Mesodermal cell (in vitro differentiated cells): ENCODE measurements around the gene SPG7.

ENCODE experiments used
- H3K27ac ChIP-seq: 2 replicates; pipeline ENCODE4 v1.7.0; 2013; ENCODE audit warnings: mild to moderate bottlenecking, low read depth, low read length, moderate library complexity; ENCODE audit not compliant: severe bottlenecking
- H3K36me3 ChIP-seq: 2 replicates; pipeline ENCODE4 v1.7.1; 2013; ENCODE audit warnings: mild to moderate bottlenecking, low read length, moderate library complexity; ENCODE audit not compliant: control insufficient read depth, insufficient read depth
- H3K4me1 ChIP-seq: one replicate; pipeline ENCODE4 v1.7.1; 2013; ENCODE audit warnings: mild to moderate bottlenecking, low read length; ENCODE audit not compliant: insufficient read depth, control insufficient read depth, poor library complexity, severe bottlenecking
- H3K4me3 ChIP-seq: 2 replicates; pipeline ENCODE4 v1.7.0; 2013; ENCODE audit warnings: low read length, control low read depth, mild to moderate bottlenecking; ENCODE audit not compliant: insufficient read depth, poor library complexity, severe bottlenecking; ENCODE audit errors: extremely low read depth
- H3K9me3 ChIP-seq: 2 replicates; pipeline ENCODE4 v1.7.1; 2013; ENCODE audit warnings: mild to moderate bottlenecking, low read length, moderate library complexity; ENCODE audit not compliant: control insufficient read depth
- WGBS, 2 experiments: methylation state at CpG; one replicate each; pipeline ENCODE4 v1.1.5; 2013; ENCODE audit warnings: missing lambda C conversion rate in 2 of 2; ENCODE audit not compliant: insufficient coverage in 2 of 2; 5-methylcytosine and 5-hydroxymethylcytosine counted together

The SPG7 gene

DNA sequence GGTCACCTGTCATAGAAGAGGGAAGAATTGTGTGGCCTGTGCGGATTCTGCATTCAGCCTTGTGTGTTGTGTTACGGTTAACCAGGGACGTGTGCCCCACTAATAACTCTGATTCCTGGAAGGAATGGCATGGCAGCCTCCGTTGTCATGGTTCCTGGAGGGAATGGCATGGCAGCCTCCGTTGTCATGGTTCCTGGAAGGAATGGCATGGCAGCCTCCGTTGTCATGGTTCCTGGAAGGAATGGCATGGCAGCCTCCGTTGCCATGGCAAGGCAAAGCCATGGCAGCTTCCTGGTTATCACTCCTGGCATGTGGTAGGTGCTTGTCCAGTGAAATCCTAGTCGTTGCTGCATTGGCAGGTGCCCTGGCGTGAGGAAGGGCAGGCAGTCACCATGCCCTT is 8.9 kb downstream of the SPG7 start:
- H3K4me1 ChIP-seq: no peaks in the 10 kb centered on the region
- H3K27ac ChIP-seq: no peak overlapping the region
- WGBS, 2 experiments: 77 to 85% methylated on average over 7 to 9 of the region's 9 CpGs
- no peak overlapping the region for H3K4me3 ChIP-seq
- peaks cover 99% of the 10 kb centered on the region for H3K36me3 ChIP-seq
- no peaks in the 10 kb centered on the region for H3K9me3 ChIP-seq

DNA sequence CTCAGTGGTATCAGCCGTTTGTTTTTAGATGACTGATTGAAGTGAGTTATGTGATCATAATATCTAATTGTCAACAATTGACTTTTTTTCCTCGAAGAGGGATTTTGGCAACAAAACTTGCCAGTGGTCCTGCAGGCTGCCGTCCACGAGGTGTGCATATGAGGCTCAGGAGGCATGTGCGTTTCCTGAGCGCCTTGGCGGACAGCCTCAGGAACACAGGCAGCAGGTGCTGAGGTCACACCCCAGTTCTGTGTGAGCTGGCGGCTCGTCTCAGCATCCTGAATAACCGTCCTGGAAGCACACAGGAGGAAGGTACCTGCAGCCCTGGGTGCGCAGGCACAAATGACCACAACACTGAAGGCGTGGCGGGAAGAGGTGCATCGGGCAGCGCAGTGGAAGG is 11.7 kb downstream of the SPG7 start:
- WGBS, 2 experiments: 88 to 91% methylated on average over 10 to 14 of the region's 15 CpGs
- no peak overlapping the region for H3K27ac ChIP-seq
- no peaks in the 10 kb centered on the region for H3K9me3 ChIP-seq
- no peaks in the 10 kb centered on the region for H3K4me1 ChIP-seq
- no peak overlapping the region for H3K4me3 ChIP-seq
- peaks cover 98% of the 10 kb centered on the region for H3K36me3 ChIP-seq

DNA sequence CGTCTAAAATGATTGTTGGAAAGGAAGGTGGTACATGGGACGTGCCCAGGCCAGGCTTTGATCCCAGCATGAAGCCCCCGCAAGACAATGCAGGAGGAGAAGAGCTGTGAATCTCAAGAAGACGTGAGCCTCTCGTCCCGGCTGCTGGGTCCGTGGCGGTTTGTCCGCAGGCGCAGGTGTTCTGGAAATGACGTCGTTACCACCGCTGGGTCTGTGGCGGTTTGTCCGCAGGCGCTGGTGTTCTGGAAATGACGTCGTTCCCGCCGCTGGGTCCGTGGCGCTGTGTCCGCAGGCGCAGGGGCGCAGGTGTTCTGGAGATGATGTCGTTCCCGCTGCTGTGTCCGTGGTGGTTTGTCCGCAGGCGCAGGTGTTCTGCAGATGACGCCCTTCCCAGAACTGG is 14.1 kb downstream of the SPG7 start:
- Histone ChIP-seq H3K4me1 (no peaks in the 10 kb centered on the region), H3K9me3 (no peaks in the 10 kb centered on the region), H3K27ac (no peak overlapping the region), H3K36me3 (peaks cover 99% of the 10 kb centered on the region), H3K4me3 (no peak overlapping the region)
- 90 to 92% methylated on average over 30 to 31 of the region's 31 CpGs for WGBS, 2 experiments

DNA sequence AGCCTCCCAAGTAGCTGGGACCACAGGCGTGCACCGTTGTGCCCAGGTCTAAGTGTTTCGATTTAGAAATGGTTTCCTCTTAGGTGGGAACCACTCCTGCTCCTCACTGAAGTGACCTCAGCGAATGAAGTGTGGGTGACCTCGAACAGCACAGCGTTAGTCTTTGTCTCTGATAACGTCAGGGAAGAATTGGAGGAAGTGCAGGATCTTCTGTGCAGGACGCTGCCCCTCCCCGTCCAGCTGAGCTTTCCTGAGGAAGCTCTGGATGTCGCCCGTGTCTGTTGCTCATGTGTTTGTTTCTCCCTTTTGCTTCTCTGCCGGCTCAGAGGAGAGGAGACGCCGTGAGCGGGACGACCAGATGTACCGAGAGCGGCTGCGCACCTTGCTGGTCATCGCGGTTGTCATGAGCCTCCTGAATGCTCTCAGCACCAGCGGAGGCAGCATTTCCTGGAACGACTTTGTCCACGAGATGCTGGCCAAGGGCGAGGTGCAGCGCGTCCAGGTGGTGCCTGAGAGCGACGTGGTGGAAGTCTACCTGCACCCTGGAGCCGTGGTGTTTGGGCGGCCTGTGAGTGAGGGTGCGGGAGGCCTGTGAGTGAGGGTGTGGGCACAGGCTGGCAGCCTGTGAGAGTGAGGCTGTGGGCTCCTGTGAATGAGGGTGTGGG is 15.6 kb downstream of the SPG7 start:
- 92 to 95% methylated on average over 30 to 32 of the region's 32 CpGs for WGBS, 2 experiments
- no peaks in the 10 kb centered on the region for H3K4me1 ChIP-seq
- H3K36me3 ChIP-seq: peaks cover 96% of the 10 kb centered on the region
- no peak overlapping the region for H3K4me3 ChIP-seq
- H3K9me3 ChIP-seq: no peaks in the 10 kb centered on the region
- no peak overlapping the region for H3K27ac ChIP-seq

DNA sequence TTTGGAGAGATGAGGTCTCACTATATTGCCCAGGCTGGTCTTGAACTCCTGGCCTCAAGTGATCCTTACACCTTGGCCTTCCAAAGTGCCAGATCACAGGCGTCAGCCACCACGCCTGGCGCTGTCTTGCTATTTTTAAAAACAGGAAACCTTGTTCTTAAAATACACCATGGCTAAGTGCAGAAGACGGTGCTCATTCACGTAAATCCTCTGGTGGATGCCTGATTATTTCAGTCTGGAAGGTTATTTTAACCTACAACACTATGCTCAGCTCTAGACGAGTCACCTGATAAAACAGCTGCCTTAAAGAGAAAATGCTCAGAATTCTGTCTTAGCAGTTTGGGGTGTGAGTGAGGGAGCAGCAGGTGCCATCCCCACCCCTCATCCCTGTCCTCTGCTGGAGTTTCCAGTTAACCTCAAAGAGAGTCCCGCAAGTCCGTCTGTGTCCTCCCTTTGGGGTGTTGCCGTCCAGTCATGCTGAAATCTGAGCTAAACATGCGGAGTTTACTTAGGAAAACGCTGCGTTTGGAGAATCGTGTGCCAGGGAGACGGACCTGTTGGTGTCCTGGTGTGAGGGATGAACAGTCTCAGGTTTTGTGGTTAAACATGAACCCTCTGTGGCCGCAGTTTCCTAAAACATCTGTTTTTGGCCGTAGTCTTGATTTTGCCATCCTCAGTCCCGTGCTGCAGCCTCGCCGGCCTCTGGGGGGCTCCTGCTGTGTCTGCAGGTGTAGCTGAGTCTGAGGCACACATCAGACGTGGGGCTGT is 17.1 kb downstream of the SPG7 start:
- Histone ChIP-seq H3K9me3 (no peaks in the 10 kb centered on the region), H3K4me3 (no peak overlapping the region), H3K36me3 (peaks cover 94% of the 10 kb centered on the region), H3K4me1 (no peaks in the 10 kb centered on the region), H3K27ac (no peak overlapping the region)
- WGBS, 2 experiments: 89 to 90% methylated on average over 15 to 17 of the region's 20 CpGs

DNA sequence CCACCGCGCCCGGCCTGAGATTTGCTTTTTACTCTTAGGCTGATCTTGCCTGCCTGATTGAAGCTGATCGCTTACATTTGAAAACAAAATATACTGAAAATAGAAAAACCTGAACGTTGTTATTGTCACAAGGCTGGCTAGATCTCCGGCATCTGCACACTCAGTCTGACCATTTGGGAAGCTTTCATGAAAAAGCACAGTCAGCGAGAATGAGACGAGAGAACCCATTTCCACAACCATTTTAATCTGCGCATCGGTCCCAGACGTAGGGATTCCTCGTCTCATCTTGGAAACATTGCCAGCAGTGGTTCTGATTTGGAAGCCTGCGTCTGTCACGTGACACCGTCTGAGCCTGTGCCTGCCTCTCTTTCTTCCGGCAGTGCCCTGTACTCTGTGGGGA is 20.9 kb downstream of the SPG7 start:
- 85 to 98% methylated on average over 11 to 16 of the region's 16 CpGs for WGBS, 2 experiments
- Histone ChIP-seq H3K27ac (no peak overlapping the region), H3K4me1 (no peaks in the 10 kb centered on the region), H3K9me3 (no peaks in the 10 kb centered on the region), H3K36me3 (peaks cover 93% of the 10 kb centered on the region), H3K4me3 (no peak overlapping the region)

DNA sequence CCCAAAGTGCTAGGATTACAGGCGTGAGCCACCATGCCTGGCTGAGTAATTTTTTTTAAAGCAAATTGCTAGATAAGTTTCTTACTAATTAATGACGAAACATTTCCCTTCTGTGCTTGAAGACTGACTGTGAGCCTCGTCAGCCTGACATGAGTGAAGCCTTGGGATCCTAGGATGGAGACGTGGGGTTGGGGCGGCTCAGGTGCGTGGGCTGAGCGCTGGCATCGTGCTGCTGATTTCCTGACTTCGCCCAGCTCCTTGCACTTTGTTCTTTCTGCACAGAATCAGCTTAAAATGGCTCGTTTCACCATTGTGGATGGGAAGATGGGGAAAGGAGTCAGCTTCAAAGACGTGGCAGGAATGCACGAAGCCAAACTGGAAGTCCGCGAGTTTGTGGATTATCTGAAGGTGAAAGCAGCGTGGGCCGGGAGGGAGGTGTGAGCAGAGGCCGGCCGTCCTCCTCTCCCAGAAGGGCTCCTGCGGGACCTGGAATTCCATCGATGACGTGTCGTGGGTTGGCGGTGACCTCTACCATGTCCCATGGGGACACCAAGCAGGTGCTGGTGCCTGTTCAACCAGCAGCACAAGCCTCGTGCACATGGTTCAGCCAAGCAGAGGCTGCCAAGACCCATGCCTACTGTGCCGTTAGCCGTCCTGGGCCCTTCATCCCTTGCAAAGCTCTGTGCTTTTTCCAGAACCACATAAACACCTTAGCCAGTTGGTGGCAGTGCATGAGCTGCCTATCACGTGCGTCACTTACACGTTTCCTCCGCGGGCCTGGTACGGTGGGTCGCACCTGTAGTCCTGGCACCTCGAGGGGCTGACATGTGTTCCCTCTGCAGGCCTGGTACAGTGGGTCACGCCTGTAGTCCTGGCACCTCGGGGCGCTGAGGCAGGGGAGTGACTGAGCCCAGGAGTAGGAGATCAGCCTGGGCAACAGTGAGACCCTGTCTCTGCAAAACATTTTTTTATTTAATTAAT is 22.5 kb downstream of the SPG7 start:
- Histone ChIP-seq H3K36me3 (peaks cover 92% of the 10 kb centered on the region), H3K4me1 (no peaks in the 10 kb centered on the region), H3K27ac (no peak overlapping the region), H3K9me3 (no peaks in the 10 kb centered on the region), H3K4me3 (no peak overlapping the region)
- WGBS, 2 experiments: 94 to 97% methylated on average over 35 to 37 of the region's 37 CpGs

DNA sequence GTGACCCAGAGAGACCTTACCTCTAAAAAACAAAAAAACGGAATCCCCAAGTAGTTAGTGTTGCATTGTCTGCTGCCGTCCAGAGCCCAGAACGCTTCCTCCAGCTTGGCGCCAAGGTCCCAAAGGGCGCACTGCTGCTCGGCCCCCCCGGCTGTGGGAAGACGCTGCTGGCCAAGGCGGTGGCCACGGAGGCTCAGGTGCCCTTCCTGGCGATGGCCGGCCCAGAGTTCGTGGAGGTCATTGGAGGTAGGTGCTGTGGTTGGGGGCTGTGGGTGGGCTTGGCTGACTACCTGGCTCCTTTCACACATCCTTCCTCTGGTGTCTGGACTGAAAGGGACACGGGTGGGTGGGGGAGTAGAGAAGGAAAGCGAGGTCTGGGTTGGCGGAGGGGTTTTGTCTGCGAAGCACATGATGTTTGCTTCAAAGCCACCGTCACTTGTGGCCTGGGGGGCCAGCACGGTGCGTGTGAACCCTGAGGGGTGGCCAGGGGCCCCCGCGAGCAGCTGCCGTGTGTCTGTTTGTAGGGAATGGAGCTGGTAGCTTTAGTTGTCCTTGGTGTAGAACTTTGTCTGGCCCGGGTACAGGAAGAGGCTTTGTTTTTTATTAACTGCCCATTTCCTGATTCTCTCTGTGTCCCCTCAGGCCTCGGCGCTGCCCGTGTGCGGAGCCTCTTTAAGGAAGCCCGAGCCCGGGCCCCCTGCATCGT is 23.8 kb downstream of the SPG7 start:
- peaks cover 85% of the 10 kb centered on the region for H3K36me3 ChIP-seq
- WGBS, 2 experiments: 97 to 98% methylated on average over 20 to 25 of the region's 31 CpGs

DNA sequence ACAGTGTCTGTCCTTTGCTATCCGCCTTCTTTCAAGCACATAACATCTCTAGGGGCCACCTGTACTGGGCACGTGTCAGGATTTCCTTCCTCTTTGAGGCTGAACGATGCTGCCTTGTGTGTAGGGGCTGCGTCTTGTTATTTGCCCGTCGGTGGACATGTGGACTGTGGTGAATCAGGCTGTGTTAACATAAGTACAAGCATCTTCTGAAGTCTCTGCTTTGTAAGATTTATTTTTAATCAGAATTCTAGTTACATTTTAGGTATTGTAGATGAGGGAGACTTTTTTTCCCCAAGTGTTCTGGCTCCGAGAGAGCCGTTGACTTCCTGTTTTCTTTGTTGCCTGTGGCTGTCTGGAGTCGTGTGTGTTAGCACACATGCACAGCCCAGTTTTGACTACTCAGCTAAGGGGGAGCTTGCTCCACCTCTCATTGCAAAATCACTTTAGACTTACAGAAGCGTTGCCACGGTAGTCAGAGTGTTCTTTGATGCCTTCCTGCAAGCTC is 26.1 kb downstream of the SPG7 start:
- Histone ChIP-seq H3K9me3 (no peaks in the 10 kb centered on the region), H3K36me3 (peaks cover 82% of the 10 kb centered on the region), H3K4me1 (no peaks in the 10 kb centered on the region), H3K27ac (no peak overlapping the region), H3K4me3 (no peak overlapping the region)
- 97% methylated on average over 9 to 10 of the region's 11 CpGs for WGBS, 2 experiments

More for the DNA sequence above, 23.8 kb downstream of the SPG7 start:
- no peaks in the 10 kb centered on the region for H3K9me3 ChIP-seq
- H3K4me1 ChIP-seq: no peaks in the 10 kb centered on the region
- H3K27ac ChIP-seq: no peak overlapping the region
- H3K4me3 ChIP-seq: no peak overlapping the region

DNA sequence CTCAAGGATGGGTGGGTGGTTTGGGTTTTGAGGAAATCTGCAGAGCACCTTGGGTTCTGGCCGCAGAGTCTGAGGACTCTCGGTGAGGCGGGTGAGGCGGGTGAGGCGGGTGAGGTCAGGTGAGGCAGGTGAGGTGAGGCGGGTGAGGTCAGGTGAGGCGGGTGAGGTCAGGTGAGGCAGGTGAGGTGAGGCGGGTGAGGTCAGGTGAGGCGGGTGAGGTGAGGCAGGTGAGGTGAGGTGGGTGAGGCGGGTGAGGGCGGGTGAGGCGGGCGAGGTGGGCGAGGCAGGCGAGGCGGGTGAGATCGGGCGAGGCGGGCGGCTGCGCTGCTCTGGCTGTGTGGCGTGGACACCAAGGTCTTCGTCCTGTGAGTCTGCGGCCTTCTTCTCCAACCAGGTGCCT is 28.2 kb downstream of the SPG7 start:
- Histone ChIP-seq H3K36me3 (peaks cover 83% of the 10 kb centered on the region), H3K27ac (no peak overlapping the region), H3K4me3 (no peak overlapping the region), H3K4me1 (no peaks in the 10 kb centered on the region), H3K9me3 (no peaks in the 10 kb centered on the region)
- WGBS, 2 experiments: 97% methylated on average over 5 to 14 of the region's 24 CpGs
